GM12892 (cell line): ENCODE data around the gene TMSB15C.

Experiments used
- DNase-seq: peaks from one replicate; pipeline ENCODE4 v3.0.0; 2011; ENCODE audit not compliant: insufficient read length
- FAIRE-seq: peaks from 2 replicates; lab custom pipeline; 2011; peaks lifted over from hg19 to GRCh38; lab: Jason Lieb, UNC
- POLR2A ChIP-seq: IDR thresholded peaks from 2 replicates; pipeline ENCODE4 v1.6.1; 2011; ENCODE audit warnings: low read depth, low read length, control low read depth
- POLR2AphosphoS5 ChIP-seq: IDR thresholded peaks from 2 replicates; pipeline ENCODE4 v1.6.1; 2011; ENCODE audit warnings: low read depth, low read length, control low read depth
- TAF1 ChIP-seq: IDR thresholded peaks from 2 replicates; pipeline ENCODE4 v1.6.1; 2011; ENCODE audit warnings: low read depth, mild to moderate bottlenecking, control low read depth, low read length, borderline replicate concordance

TMSB15C gene

DNA sequence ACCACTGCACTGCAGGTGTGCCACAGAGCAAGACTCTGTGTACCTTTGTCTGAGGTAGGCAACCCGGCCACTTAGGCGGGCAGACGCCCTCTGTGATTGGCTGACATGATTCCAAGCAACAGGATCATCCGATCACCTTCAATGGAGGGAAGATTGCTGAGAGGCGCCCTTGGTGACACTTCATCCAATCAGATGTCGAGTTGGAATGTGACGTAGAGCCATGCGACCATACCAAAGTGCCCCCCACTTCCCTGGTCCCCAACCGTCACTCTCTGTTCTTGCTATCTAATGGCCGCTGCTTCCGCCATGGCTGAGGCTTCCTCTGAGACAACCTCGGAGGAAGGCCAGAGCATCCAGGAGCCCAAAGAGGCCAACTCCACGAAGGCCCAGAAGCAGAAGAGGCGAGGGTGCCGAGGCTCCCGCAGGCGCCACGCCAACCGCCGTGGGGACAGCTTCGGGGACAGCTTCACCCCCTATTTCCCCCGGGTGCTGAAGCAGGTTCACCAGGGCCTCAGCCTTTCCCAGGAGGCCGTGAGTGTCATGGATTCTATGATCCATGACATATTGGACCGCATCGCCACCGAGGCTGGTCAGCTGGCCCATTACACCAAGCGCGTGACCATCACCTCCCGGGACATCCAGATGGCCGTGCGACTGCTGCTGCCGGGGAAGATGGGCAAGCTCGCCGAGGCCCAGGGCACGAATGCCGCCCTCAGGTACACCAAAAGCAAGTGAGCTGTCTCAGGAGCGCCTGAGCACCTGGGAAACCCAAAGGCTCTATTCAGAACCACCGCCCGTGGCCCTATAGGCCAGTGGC lies 36.1 kb downstream of the TMSB15C start, which contains the start of gene H2BW2:
Gene H2BW2 (plus strand): TSS at position 268 of the 817 bp plus-strand sequence. CDS start 39 bp downstream, at position 307.
- FAIRE-seq (no peak), DNase-seq (no peak)
- TF ChIP-seq TAF1: no peak
- TF ChIP-seq POLR2A: no peak
- no peak for TF ChIP-seq POLR2AphosphoS5
